GM12874 (cell line): ENCODE results near the gene TAF1B.

Experiments
- CTCF ChIP-seq: IDR thresholded peaks from 2 replicates; pipeline ENCODE4 v1.5.1; 2011; ENCODE audit warnings: low read depth, mild to moderate bottlenecking, control low read depth, low read length, moderate library complexity; ENCODE audit not compliant: insufficient read depth

Gene TAF1B

GRCh38 chr2:9897331-9897737 lies 54.1 kb downstream of the TAF1B start:
- TF ChIP-seq CTCF: no peak

- no peak for TF ChIP-seq CTCF
Observed at GRCh38 chr2:9897846-9898245, 54.6 kb downstream of the TAF1B start.

- TF ChIP-seq CTCF: no peak
Observed at GRCh38 chr2:9905413-9905812, 62.1 kb downstream of the TAF1B start.

- TF ChIP-seq CTCF: no peak
Observed at GRCh38 chr2:9907402-9907801, 64.1 kb downstream of the TAF1B start.

GRCh38 chr2:9908639-9909038 lies 65.4 kb downstream of the TAF1B start:
- TF ChIP-seq CTCF: no peak

- TF ChIP-seq CTCF: no peak
Observed at GRCh38 chr2:9909106-9909505, 65.8 kb downstream of the TAF1B start.

- no peak for TF ChIP-seq CTCF
Observed at GRCh38 chr2:9910699-9911098, 67.4 kb downstream of the TAF1B start.

- TF ChIP-seq CTCF: no peak
Observed at GRCh38 chr2:9912468-9912867, 69.2 kb downstream of the TAF1B start.
